GM19099 (cell line): Measurements from ENCODE around the gene OVCA2.

Experiments used
- POLR2A ChIP-seq: IDR thresholded peaks from 3 replicates; pipeline ENCODE4 v1.6.1; 2011; ENCODE audit warnings: low read depth; ENCODE audit not compliant: insufficient read length; ENCODE audit errors: extremely low read depth

Gene OVCA2

GRCh38 chr17:2051061-2051932 is 9.5 kb downstream of the OVCA2 start:
- TF ChIP-seq POLR2A = no peak

GRCh38 chr17:2051933-2052559 is 10.2 kb downstream of the OVCA2 start:
- TF ChIP-seq POLR2A = no peak

- TF ChIP-seq POLR2A = no peak
These were observed 11.8 kb downstream of the OVCA2 start for GRCh38 chr17:2053380-2054261.

GRCh38 chr17:2054262-2054511 is 12.4 kb downstream of the OVCA2 start:
- no peak for TF ChIP-seq POLR2A

- TF ChIP-seq POLR2A = peak; percentile 81
These were observed 12.9 kb downstream of the OVCA2 start, which contains the start of gene HIC1 for GRCh38 chr17:2054512-2055291. Gene HIC1, plus strand, starts transcription at chr17:2055103. Its CDS starts 1,588 bp downstream, at chr17:2056691.

GRCh38 chr17:2055292-2056205 is 13.7 kb downstream of the OVCA2 start:
- peak; percentile 71 for TF ChIP-seq POLR2A

- no peak for TF ChIP-seq POLR2A
These were observed 14.7 kb downstream of the OVCA2 start for GRCh38 chr17:2056206-2057174.

- no peak for TF ChIP-seq POLR2A
These were observed 15.4 kb downstream of the OVCA2 start for GRCh38 chr17:2057175-2057759.

GRCh38 chr17:2057760-2058585 is 16.2 kb downstream of the OVCA2 start:
- TF ChIP-seq POLR2A = no peak

GRCh38 chr17:2058586-2059546 is 17.0 kb downstream of the OVCA2 start:
- TF ChIP-seq POLR2A = no peak
